Gastrocnemius medialis (tissue), 4 donors: ENCODE data around the gene POU3F1. TPM values are rescaled to one million over a fixed set of nuclear protein-coding genes. Genes with fewer than 3 reads are reported as not detected.
A peak's percentile ranks its signal among the peaks of the same experiment; 100 is the strongest.

Experiments used
- ATAC-seq, 2 donors: fragments of 150-250 bp; one replicate each; pipeline ENCODE4 v1.9.1; 2016
- DNase-seq, 2 donors: peaks; one replicate each; pipeline ENCODE4 v3.0.0-alpha.2; 2019
- H3K27ac ChIP-seq, 4 donors: fragments of 200-600 bp; sonication (generic); 1 replicate in 1 of 4; 2 replicates in 3 of 4; pipeline ENCODE4 v1.5.1; 2016 to 2018; ENCODE audit warnings: mild to moderate bottlenecking in 2 of 4, moderate library complexity in 1 of 4
- H3K27me3 ChIP-seq, 3 donors: fragments of 200-600 bp; sonication (generic) in 2 of 3; 1 replicate in 1 of 3; 2 replicates in 2 of 3; pipeline versions ENCODE4 v1.5.1 to v1.6.0; 2016 to 2019; ENCODE audit warnings: mild to moderate bottlenecking in 1 of 3, moderate library complexity in 1 of 3
- H3K36me3 ChIP-seq, 2 donors: fragments of 200-600 bp; sonication (generic) in 1 of 2; one replicate each; pipeline ENCODE4 v1.5.1; 2017 to 2018
- H3K4me1 ChIP-seq, 2 donors: fragments of 200-600 bp; sonication (generic) in 1 of 2; one replicate each; pipeline ENCODE4 v1.5.1; 2016 to 2017; ENCODE audit warnings: mild to moderate bottlenecking in 2 of 2
- H3K4me3 ChIP-seq, 4 donors: fragments of 200-600 bp; sonication (generic) in 3 of 4; 1 replicate in 1 of 4; 2 replicates in 3 of 4; pipeline ENCODE4 v1.5.1; 2016 to 2019; ENCODE audit warnings: mild to moderate bottlenecking in 2 of 4
- H3K9me3 ChIP-seq, 3 donors: fragments of 200-600 bp; sonication (generic) in 2 of 3; 1 replicate in 1 of 3; 2 replicates in 2 of 3; pipeline ENCODE4 v1.5.1; 2016 to 2019
- CTCF ChIP-seq, 5 experiments: fragments of 450-650 bp in 3 of 5; fragments of 200-600 bp in 2 of 5; sonication (generic) in 2 of 5; IDR thresholded peaks in 4 of 5; conservative IDR thresholded peaks in 1 of 5; 1 replicate in 4 of 5; 2 replicates in 1 of 5; pipeline ENCODE4 v1.5.1; 2016 to 2019; ENCODE audit warnings: antibody characterized with exemption in 5 of 5, mild to moderate bottlenecking in 3 of 5, moderate library complexity in 3 of 5
- POLR2A ChIP-seq, 2 donors: fragments of 450-650 bp; IDR thresholded peaks; one replicate each; pipeline ENCODE4 v1.6.1; 2017; ENCODE audit warnings: antibody characterized with exemption in 2 of 2, mild to moderate bottlenecking in 2 of 2, moderate library complexity in 2 of 2
- in situ Hi-C, 4 donors: fragments of 200-750 bp; cut with MboI; loops; one replicate each; pipeline versions ENCODE4 v1.15.0 to v1.8.0; 2017; ENCODE audit warnings: low sequenced_read_pairs in 4 of 4
- intact Hi-C: fragments of 100-400 bp; cut with DNase I; formaldehyde crosslinking; loops from one replicate; pipeline ENCODE4 v1.15.1; 2023; ENCODE audit warnings: low total_unique reads
- total RNA-seq, 4 donors: library from RNA; depleted of rRNA; stranded (reverse); fragments of >200 nt; gene quantifications; one replicate each; pipeline versions ENCODE4 v1.1.0 to v1.2.3, GENCODE V29; 2016

The POU3F1 gene
- total RNA-seq, 4 donors from 2014 or later, result 0.13 to 2.3 (median 0.69) TPM

DNA sequence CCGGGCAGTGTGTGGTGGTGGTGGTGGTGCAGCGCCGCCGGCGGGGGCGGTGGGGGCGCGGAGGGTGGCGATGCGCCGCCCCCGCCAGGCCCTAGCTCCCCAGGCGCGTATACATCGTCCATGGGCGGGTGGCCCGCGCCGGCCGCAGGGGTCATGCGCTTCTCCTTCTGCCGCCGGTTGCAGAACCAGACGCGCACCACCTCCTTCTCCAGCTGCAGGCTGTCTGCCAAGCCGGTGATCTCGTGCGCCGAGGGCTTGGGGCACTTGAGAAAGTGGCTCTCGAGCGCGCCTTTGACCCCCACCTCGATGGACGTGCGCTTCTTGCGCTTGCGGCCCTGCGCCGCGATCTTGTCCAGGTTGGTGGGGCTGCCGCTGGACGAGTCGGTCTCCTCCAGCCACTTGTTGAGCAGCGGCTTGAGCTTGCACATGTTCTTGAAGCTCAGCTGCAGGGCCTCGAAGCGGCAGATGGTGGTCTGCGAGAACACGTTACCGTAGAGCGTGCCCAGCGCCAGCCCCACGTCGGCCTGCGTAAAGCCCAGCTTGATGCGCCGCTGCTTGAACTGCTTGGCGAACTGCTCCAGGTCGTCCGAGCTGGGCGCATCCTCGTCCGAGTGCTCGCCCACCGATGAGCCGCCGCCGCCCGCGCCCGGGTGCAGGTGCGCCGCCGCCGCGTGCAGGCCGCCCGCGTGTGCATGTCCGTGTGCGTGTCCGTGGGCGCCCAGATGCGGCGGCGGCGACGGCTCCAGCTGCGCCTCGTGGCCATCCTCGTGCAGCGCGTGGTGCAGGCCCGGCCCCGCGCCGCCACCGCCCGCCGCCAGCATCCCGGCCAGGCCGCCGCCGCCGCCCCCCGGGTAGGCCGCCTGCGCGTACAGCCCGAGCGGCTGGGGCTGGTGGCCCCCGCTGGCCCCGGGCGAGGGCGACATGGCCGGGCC lies 926 bp downstream of the POU3F1 start:
- ATAC-seq (no peak), DNase-seq (no peak)
- TF ChIP-seq POLR2A (IDR thresholded peaks at IDR 0.05), result no peak
- TF ChIP-seq CTCF (IDR thresholded peaks at IDR 0.05 in 4 of 5, conservative IDR thresholded peaks at IDR 0.05 in 1 of 5), result no peak
- H3K27me3 ChIP-seq, result peaks cover 44 to 52% (median 44%) of the 10 kb centered on the region in 3 donors
- H3K27ac ChIP-seq, result no peak overlapping the region
- H3K36me3 ChIP-seq, result no peaks in the 10 kb centered on the region
- in situ Hi-C loops (no loop called here), intact Hi-C loops (loop anchor here (2.0 kb wide), 1 partner anchor 55 kb away; the partner anchor contains the start of gene SF3A3)
- peaks cover 17 to 24% of the 10 kb centered on the region in 2 donors for H3K4me1 ChIP-seq
- peak overlapping the region in 1 of 4 donors; percentile 43 for H3K4me3 ChIP-seq
- no peaks in the 10 kb centered on the region for H3K9me3 ChIP-seq

DNA sequence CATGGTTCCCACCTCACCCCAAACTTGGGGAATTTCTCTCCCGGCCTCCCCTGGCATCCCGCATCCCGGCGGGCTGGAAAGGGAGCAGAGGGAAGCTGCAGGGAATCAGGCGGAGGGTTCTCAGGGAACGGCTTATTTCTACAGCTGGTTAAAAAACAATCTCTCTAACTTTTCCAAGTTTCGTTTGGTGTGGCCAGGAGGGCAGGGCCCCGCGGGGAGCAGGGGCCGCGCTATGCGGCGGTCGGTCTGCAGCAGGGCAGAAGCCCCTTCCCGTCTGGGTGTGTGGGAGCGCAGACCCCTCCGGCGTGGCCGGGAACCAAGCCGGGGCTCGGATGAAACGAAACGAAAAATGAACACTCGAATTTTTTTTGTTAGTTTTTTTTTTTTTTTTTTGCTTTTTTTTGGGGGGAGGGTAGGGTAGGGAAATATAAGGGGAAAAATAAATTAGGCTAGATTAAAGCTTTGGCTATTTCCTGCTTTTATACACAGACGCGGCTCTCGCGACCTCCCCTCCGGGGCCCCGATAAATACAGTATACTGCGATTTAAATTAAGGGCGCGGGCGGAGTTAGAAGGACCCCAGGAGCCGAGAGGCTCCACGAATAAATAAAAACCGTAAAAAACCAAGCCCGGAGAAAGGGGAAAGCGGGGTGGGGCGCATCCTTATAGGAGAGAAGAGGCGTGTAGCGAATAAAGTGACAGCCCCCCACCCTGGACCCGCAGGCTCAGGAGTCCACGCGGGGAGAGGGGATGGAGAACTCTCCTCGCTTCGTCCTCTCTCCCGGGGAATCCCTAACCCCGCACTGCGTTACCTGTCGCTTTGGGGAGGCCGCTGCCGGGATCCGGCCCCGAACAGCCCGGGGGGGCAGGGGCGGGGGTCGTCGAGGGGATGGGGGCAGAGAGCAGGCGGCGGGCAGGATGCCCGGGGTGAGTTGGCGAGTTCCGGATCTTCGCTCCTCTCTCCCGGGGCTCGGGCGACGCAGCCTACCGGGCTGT lies 2.1 kb downstream of the POU3F1 start:
- Histone ChIP-seq H3K4me1 (peaks cover 17 to 24% of the 10 kb centered on the region in 2 donors), H3K27me3 (peaks cover 44 to 54% (median 44%) of the 10 kb centered on the region in 3 donors), H3K36me3 (no peaks in the 10 kb centered on the region), H3K9me3 (no peaks in the 10 kb centered on the region), H3K27ac (no peak overlapping the region), H3K4me3 (peak overlapping the region; percentile 22 to 35 (median 24))
- ATAC-seq, result no peak
- in situ Hi-C loops, result no loop called here
- no peak for DNase-seq
- intact Hi-C loops, result no loop called here
- no peak for TF ChIP-seq POLR2A (IDR thresholded peaks at IDR 0.05)
- TF ChIP-seq CTCF (IDR thresholded peaks at IDR 0.05 in 4 of 5, conservative IDR thresholded peaks at IDR 0.05 in 1 of 5), result no peak

DNA sequence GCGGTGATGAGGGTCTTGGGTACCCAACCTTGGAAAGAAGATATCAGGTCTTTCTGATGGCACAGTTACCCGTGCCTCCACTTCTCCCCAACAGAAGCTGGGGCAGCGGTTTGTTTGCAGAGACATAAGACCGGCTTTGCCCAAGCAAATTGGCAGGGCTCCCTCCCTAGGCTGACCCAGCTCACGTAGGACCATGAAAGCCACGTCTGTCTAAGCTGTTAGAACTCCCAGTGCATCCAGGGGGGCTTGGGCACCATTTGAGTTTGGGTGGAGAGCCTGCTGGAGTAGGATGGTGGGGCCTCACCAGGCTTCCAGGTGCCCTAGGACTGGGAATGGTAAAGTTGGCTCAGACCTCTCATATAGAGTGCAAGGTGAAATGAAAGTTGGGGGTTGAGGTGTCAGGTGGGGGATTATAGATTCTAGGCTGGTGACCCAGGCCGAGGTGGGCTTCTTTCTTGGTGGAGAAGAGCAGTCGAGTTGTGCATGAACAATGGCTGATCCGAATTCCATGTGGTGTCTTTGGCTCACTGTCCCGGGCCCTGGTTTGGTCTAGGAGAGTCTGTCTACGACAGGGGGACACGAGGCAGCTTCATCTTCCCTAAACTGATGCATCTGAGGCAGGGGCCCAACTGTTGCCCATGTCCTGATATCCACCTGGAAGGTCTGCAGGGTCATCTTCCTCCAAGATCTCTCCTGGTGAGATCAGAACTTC lies 3.4 kb downstream of the POU3F1 start:
- Histone ChIP-seq H3K27ac (no peak overlapping the region), H3K4me1 (peaks cover 17 to 24% of the 10 kb centered on the region in 2 donors), H3K36me3 (no peaks in the 10 kb centered on the region), H3K27me3 (peaks cover 44 to 54% (median 44%) of the 10 kb centered on the region in 3 donors), H3K4me3 (no peak overlapping the region), H3K9me3 (no peaks in the 10 kb centered on the region)
- TF ChIP-seq POLR2A (IDR thresholded peaks at IDR 0.05), result no peak
- no peak for TF ChIP-seq CTCF (IDR thresholded peaks at IDR 0.05 in 4 of 5, conservative IDR thresholded peaks at IDR 0.05 in 1 of 5)
- intact Hi-C loops (no loop called here), in situ Hi-C loops (no loop called here)
- ATAC-seq (no peak), DNase-seq (no peak)
